SK-N-SH treated with all-trans-retinoic acid at 6 μM for 48 hours (cell line): Measurements from ENCODE around the gene PSMD14.

ENCODE experiments used
- ATAC-seq: fragments of 200-7000 bp; cut with Tn5 transposase; 3 replicates; pipeline ENCODE4 v1.9.1; 2020; ENCODE audit warnings: mild to moderate bottlenecking, moderate library complexity
- ARNTL ChIP-seq: fragments of 450-650 bp; formaldehyde crosslinking; IDR thresholded peaks from 2 replicates; pipeline ENCODE4 v1.5.0; 2020; ENCODE audit warnings: low read depth, mild to moderate bottlenecking, moderate library complexity, borderline replicate concordance
- BACH2 ChIP-seq: fragments of 250-450 bp; sonication (Bioruptor Pico); IDR thresholded peaks from 2 replicates; pipeline ENCODE4 v1.9.0; 2021; ENCODE audit warnings: mild to moderate bottlenecking, borderline replicate concordance
- CSRNP3 ChIP-seq: fragments of 250-450 bp; sonication (Bioruptor Pico); IDR thresholded peaks from 2 replicates; pipeline ENCODE4 v1.5.1; 2021; ENCODE audit warnings: mild to moderate bottlenecking, moderate library complexity
- ESRRG ChIP-seq: fragments of 250-450 bp; sonication (Bioruptor Pico); IDR thresholded peaks from 2 replicates; pipeline ENCODE4 v1.6.1; 2021; ENCODE audit warnings: mild to moderate bottlenecking
- ISL1 ChIP-seq: fragments of 250-450 bp; sonication (Bioruptor Pico); IDR thresholded peaks from 2 replicates; pipeline ENCODE4 v2.1.2; 2022; ENCODE audit warnings: mild to moderate bottlenecking, moderate library complexity
- OSR1 ChIP-seq: fragments of 250-450 bp; sonication (Bioruptor Pico); IDR thresholded peaks from 2 replicates; pipeline ENCODE4 v1.8.0; 2022; ENCODE audit warnings: moderate library complexity, mild to moderate bottlenecking, inconsistent platforms
- POU6F1 ChIP-seq: fragments of 250-450 bp; sonication (Bioruptor Pico); IDR thresholded peaks from 2 replicates; pipeline ENCODE4 v1.8.0; 2021; ENCODE audit warnings: low read depth, mild to moderate bottlenecking, moderate library complexity, borderline replicate concordance
- PPARA ChIP-seq: fragments of 250-450 bp; sonication (Bioruptor Pico); IDR thresholded peaks from 2 replicates; pipeline ENCODE4 v1.5.0; 2020; ENCODE audit warnings: mild to moderate bottlenecking, borderline replicate concordance
- RARB ChIP-seq: fragments of 250-450 bp; sonication (Bioruptor Pico); IDR thresholded peaks from 2 replicates; pipeline ENCODE4 v1.8.0; 2021; ENCODE audit warnings: mild to moderate bottlenecking, moderate library complexity
- SNAI2 ChIP-seq: fragments of 250-450 bp; sonication (Bioruptor Pico); IDR thresholded peaks from 2 replicates; pipeline ENCODE4 v1.5.0; 2020; ENCODE audit warnings: mild to moderate bottlenecking, moderate library complexity
- TCF4 ChIP-seq: fragments of 250-450 bp; sonication (Bioruptor Pico); IDR thresholded peaks from 2 replicates; pipeline ENCODE4 v1.8.0; 2021; ENCODE audit warnings: mild to moderate bottlenecking, moderate library complexity, borderline replicate concordance
- TOX ChIP-seq: fragments of 250-450 bp; sonication (Bioruptor Pico); IDR thresholded peaks from 2 replicates; pipeline ENCODE4 v1.8.0; 2021; ENCODE audit warnings: mild to moderate bottlenecking, moderate library complexity, borderline replicate concordance
- ZFP3 ChIP-seq: fragments of 250-450 bp; sonication (Bioruptor Pico); IDR thresholded peaks from 2 replicates; pipeline ENCODE4 v1.5.0; 2020; ENCODE audit warnings: mild to moderate bottlenecking, moderate library complexity
- ZNF565 ChIP-seq: fragments of 450-650 bp; formaldehyde crosslinking; conservative IDR thresholded peaks from 2 replicates; pipeline ENCODE4 v1.5.0; 2020; ENCODE audit warnings: low read depth, mild to moderate bottlenecking, moderate library complexity
- ZNF70 ChIP-seq: fragments of 450-650 bp; formaldehyde crosslinking; IDR thresholded peaks from 2 replicates; pipeline ENCODE4 v1.5.0; 2020; ENCODE audit warnings: mild to moderate bottlenecking, moderate library complexity
- ZNF8 ChIP-seq: fragments of 450-650 bp; formaldehyde crosslinking; IDR thresholded peaks from 2 replicates; pipeline ENCODE4 v1.5.0; 2020; ENCODE audit warnings: mild to moderate bottlenecking, moderate library complexity
- TF ChIP-seq, protein P1 (sequence below): fragments of 250-450 bp; sonication (Bioruptor Pico); IDR thresholded peaks from 2 replicates; pipeline ENCODE4 v1.5.0; 2020; ENCODE audit warnings: mild to moderate bottlenecking, moderate library complexity
- TF ChIP-seq, protein P2 (sequence below): fragments of 250-450 bp; sonication (Bioruptor Pico); IDR thresholded peaks from 2 replicates; pipeline ENCODE4 v1.8.0; 2020; ENCODE audit warnings: mild to moderate bottlenecking, moderate library complexity, borderline replicate concordance
- TF ChIP-seq, protein P3 (sequence below): fragments of 250-450 bp; sonication (Bioruptor Pico); IDR thresholded peaks from 2 replicates; pipeline ENCODE4 v1.5.1; 2020; ENCODE audit warnings: low read depth, mild to moderate bottlenecking, moderate library complexity

The PSMD14 gene

GRCh38 chr2:161353543-161353942 is 45.3 kb downstream of the PSMD14 start:
- no peak for TF ChIP-seq TOX
- TF ChIP-seq RARB (CRISPR knock-in tag) = no peak
- TF ChIP-seq ARNTL (CRISPR knock-in tag) = no peak
- TF ChIP-seq ESRRG (CRISPR knock-in tag) = no peak
- TF ChIP-seq, protein P1, sequence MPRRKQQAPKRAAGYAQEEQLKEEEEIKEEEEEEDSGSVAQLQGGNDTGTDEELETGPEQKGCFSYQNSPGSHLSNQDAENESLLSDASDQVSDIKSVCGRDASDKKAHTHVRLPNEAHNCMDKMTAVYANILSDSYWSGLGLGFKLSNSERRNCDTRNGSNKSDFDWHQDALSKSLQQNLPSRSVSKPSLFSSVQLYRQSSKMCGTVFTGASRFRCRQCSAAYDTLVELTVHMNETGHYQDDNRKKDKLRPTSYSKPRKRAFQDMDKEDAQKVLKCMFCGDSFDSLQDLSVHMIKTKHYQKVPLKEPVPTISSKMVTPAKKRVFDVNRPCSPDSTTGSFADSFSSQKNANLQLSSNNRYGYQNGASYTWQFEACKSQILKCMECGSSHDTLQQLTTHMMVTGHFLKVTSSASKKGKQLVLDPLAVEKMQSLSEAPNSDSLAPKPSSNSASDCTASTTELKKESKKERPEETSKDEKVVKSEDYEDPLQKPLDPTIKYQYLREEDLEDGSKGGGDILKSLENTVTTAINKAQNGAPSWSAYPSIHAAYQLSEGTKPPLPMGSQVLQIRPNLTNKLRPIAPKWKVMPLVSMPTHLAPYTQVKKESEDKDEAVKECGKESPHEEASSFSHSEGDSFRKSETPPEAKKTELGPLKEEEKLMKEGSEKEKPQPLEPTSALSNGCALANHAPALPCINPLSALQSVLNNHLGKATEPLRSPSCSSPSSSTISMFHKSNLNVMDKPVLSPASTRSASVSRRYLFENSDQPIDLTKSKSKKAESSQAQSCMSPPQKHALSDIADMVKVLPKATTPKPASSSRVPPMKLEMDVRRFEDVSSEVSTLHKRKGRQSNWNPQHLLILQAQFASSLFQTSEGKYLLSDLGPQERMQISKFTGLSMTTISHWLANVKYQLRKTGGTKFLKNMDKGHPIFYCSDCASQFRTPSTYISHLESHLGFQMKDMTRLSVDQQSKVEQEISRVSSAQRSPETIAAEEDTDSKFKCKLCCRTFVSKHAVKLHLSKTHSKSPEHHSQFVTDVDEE = no peak
- no peak for TF ChIP-seq ZNF565 (CRISPR knock-in tag)
- no peak for TF ChIP-seq PPARA (CRISPR knock-in tag)
- no peak for TF ChIP-seq OSR1 (CRISPR knock-in tag)
- TF ChIP-seq TCF4 (CRISPR knock-in tag) = no peak
- no peak for TF ChIP-seq CSRNP3
- TF ChIP-seq ISL1 (CRISPR knock-in tag) = no peak
- no peak for TF ChIP-seq BACH2 (CRISPR knock-in tag)
- no peak for TF ChIP-seq ZFP3 (CRISPR knock-in tag)
- no peak for TF ChIP-seq ZNF8
- TF ChIP-seq, all 23 proteins: peak for 0
- no peak for ATAC-seq

- no peak for TF ChIP-seq ARNTL (CRISPR knock-in tag)
- no peak for TF ChIP-seq ZFP3 (CRISPR knock-in tag)
- no peak for TF ChIP-seq TOX
- TF ChIP-seq SNAI2 (CRISPR knock-in tag) = no peak
- TF ChIP-seq BACH2 (CRISPR knock-in tag) = no peak
- TF ChIP-seq, protein P1 = no peak
Observed at GRCh38 chr2:161354106-161354505, 45.9 kb downstream of the PSMD14 start.

DNA sequence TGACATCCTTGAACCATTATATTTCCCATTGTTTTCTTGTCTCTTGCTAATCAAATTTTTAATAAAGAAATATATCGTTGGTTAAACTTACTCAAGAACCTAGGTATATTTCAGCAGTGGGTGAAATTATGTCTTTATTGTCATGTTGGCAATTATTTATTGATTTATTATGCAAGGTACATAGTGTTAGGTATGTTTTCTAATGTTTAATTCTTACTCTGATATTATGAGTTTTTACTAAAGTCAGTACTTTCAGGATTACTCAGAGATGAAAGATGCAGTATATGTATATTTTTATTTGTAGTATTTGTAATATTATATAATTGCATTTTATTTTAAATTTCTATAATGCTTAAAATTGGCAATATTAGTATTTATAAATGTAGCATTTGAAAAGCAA is 46.9 kb downstream of the PSMD14 start:
- TF ChIP-seq POU6F1 (CRISPR knock-in tag) = no peak
- no peak for ATAC-seq

More at GRCh38 chr2:161354106-161354505, 45.9 kb downstream of the PSMD14 start:
- no peak for ATAC-seq

DNA sequence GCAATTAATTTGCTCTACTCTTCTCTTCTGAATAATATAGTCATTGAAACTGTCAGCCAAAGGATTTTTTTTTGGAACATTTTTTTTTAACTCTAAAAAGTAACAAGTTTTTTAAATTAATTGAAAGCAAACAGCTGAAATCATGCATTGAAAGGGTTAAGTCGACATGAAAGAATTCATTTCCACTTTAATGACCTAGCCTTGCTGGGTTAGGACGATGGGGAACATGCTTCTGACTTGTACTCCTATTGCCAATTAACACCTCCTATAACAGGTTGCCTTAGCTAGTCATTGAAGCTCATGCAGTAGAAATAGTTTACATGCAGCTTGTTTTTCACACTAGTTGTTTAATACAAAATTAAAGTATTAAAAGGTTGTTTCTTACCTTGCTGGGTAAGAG is 47.8 kb downstream of the PSMD14 start:
- no peak for ATAC-seq
- TF ChIP-seq, protein P2, sequence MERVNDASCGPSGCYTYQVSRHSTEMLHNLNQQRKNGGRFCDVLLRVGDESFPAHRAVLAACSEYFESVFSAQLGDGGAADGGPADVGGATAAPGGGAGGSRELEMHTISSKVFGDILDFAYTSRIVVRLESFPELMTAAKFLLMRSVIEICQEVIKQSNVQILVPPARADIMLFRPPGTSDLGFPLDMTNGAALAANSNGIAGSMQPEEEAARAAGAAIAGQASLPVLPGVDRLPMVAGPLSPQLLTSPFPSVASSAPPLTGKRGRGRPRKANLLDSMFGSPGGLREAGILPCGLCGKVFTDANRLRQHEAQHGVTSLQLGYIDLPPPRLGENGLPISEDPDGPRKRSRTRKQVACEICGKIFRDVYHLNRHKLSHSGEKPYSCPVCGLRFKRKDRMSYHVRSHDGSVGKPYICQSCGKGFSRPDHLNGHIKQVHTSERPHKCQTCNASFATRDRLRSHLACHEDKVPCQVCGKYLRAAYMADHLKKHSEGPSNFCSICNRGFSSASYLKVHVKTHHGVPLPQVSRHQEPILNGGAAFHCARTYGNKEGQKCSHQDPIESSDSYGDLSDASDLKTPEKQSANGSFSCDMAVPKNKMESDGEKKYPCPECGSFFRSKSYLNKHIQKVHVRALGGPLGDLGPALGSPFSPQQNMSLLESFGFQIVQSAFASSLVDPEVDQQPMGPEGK (CRISPR knock-in tag) = no peak
- no peak for TF ChIP-seq TCF4 (CRISPR knock-in tag)
- no peak for TF ChIP-seq ZNF70 (CRISPR knock-in tag)
- no peak for TF ChIP-seq ZNF565 (CRISPR knock-in tag)
- no peak for TF ChIP-seq ZFP3 (CRISPR knock-in tag)
- no peak for TF ChIP-seq POU6F1 (CRISPR knock-in tag)
- TF ChIP-seq, protein P3, sequence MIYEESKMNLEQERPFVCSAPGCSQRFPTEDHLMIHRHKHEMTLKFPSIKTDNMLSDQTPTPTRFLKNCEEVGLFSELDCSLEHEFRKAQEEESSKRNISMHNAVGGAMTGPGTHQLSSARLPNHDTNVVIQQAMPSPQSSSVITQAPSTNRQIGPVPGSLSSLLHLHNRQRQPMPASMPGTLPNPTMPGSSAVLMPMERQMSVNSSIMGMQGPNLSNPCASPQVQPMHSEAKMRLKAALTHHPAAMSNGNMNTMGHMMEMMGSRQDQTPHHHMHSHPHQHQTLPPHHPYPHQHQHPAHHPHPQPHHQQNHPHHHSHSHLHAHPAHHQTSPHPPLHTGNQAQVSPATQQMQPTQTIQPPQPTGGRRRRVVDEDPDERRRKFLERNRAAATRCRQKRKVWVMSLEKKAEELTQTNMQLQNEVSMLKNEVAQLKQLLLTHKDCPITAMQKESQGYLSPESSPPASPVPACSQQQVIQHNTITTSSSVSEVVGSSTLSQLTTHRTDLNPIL (CRISPR knock-in tag) = no peak
- no peak for TF ChIP-seq OSR1 (CRISPR knock-in tag)
